HUES6 (cell line): ENCODE results near the gene BTBD9.

Experiments used
- H3K27ac ChIP-seq: 2 replicates; pipeline ENCODE4 v1.7.0; 2013; ENCODE audit warnings: low read depth, mild to moderate bottlenecking, low read length, inconsistent platforms
- H3K27me3 ChIP-seq: 2 replicates; pipeline ENCODE4 v1.6.1; 2013; ENCODE audit warnings: low read length; ENCODE audit not compliant: control insufficient read depth, insufficient read depth
- H3K36me3 ChIP-seq: 2 replicates; pipeline ENCODE4 v1.6.1; 2013; ENCODE audit warnings: low read length; ENCODE audit not compliant: control insufficient read depth, insufficient read depth
- H3K4me1 ChIP-seq: 2 replicates; pipeline ENCODE4 v1.6.1; 2013; ENCODE audit warnings: low read length; ENCODE audit not compliant: control insufficient read depth, insufficient read depth
- H3K4me3 ChIP-seq: 2 replicates; pipeline ENCODE4 v1.5.1; 2013; ENCODE audit warnings: low read depth, low read length
- H3K9ac ChIP-seq: one replicate; pipeline ENCODE4 v1.6.1; 2013; ENCODE audit warnings: mild to moderate bottlenecking, low read length
- H3K9me3 ChIP-seq: 2 replicates; pipeline ENCODE4 v1.6.1; 2013; ENCODE audit warnings: low read depth, low read length; ENCODE audit not compliant: control insufficient read depth, insufficient read depth

The BTBD9 gene

GRCh38 chr6:38176797-38177751, 462.7 kb downstream of the BTBD9 start:
- no peak overlapping the region for H3K4me3 ChIP-seq
- no peaks in the 10 kb centered on the region for H3K36me3 ChIP-seq
- peaks cover 13% of the 10 kb centered on the region; the same call in 1 of the 2 replicates for H3K4me1 ChIP-seq
- H3K9ac ChIP-seq = no peak overlapping the region
- no peaks in the 10 kb centered on the region for H3K27me3 ChIP-seq
- H3K27ac ChIP-seq = no peak overlapping the region
- H3K9me3 ChIP-seq = no peaks in the 10 kb centered on the region

- Histone ChIP-seq H3K9me3 (no peaks in the 10 kb centered on the region), H3K27ac (no peak overlapping the region), H3K9ac (no peak overlapping the region), H3K27me3 (no peaks in the 10 kb centered on the region), H3K4me1 (peaks cover 16% of the 10 kb centered on the region; the same call in 1 of the 2 replicates), H3K36me3 (no peaks in the 10 kb centered on the region), H3K4me3 (no peak overlapping the region)
These were observed 463.9 kb downstream of the BTBD9 start for GRCh38 chr6:38175786-38176185.

- H3K27ac ChIP-seq = no peak overlapping the region
- no peak overlapping the region for H3K4me3 ChIP-seq
- H3K9ac ChIP-seq = no peak overlapping the region
- H3K36me3 ChIP-seq = no peaks in the 10 kb centered on the region
- H3K4me1 ChIP-seq = peaks cover 24% of the 10 kb centered on the region
- H3K9me3 ChIP-seq = no peaks in the 10 kb centered on the region
- H3K27me3 ChIP-seq = no peaks in the 10 kb centered on the region
These were observed 464.8 kb downstream of the BTBD9 start for GRCh38 chr6:38174806-38175495.

- Histone ChIP-seq H3K27ac (no peak overlapping the region), H3K9ac (no peak overlapping the region), H3K4me3 (no peak overlapping the region), H3K36me3 (no peaks in the 10 kb centered on the region), H3K9me3 (no peaks in the 10 kb centered on the region), H3K4me1 (peaks cover 28% of the 10 kb centered on the region), H3K27me3 (no peaks in the 10 kb centered on the region)
These were observed 465.4 kb downstream of the BTBD9 start for GRCh38 chr6:38174315-38174714.

GRCh38 chr6:38173909-38174308, 465.8 kb downstream of the BTBD9 start:
- Histone ChIP-seq H3K4me1 (peaks cover 31% of the 10 kb centered on the region), H3K36me3 (no peaks in the 10 kb centered on the region), H3K9me3 (no peaks in the 10 kb centered on the region), H3K27ac (no peak overlapping the region), H3K27me3 (no peaks in the 10 kb centered on the region), H3K4me3 (no peak overlapping the region), H3K9ac (no peak overlapping the region)

GRCh38 chr6:38172739-38173410, 466.9 kb downstream of the BTBD9 start:
- Histone ChIP-seq H3K36me3 (no peaks in the 10 kb centered on the region), H3K9me3 (no peaks in the 10 kb centered on the region), H3K27me3 (no peaks in the 10 kb centered on the region), H3K27ac (no peak overlapping the region), H3K4me1 (peaks cover 31% of the 10 kb centered on the region), H3K9ac (no peak overlapping the region), H3K4me3 (no peak overlapping the region)

- no peaks in the 10 kb centered on the region for H3K9me3 ChIP-seq
- H3K4me1 ChIP-seq = peaks cover 28% of the 10 kb centered on the region
- no peak overlapping the region for H3K4me3 ChIP-seq
- H3K9ac ChIP-seq = no peak overlapping the region
- no peaks in the 10 kb centered on the region for H3K36me3 ChIP-seq
- H3K27me3 ChIP-seq = no peaks in the 10 kb centered on the region
- no peak overlapping the region for H3K27ac ChIP-seq
These were observed 467.6 kb downstream of the BTBD9 start for GRCh38 chr6:38171997-38172738.

GRCh38 chr6:38170666-38171355, 468.9 kb downstream of the BTBD9 start:
- Histone ChIP-seq H3K27me3 (no peaks in the 10 kb centered on the region), H3K9me3 (no peaks in the 10 kb centered on the region), H3K27ac (no peak overlapping the region), H3K9ac (no peak overlapping the region), H3K4me3 (no peak overlapping the region), H3K36me3 (no peaks in the 10 kb centered on the region), H3K4me1 (peaks cover 22% of the 10 kb centered on the region)

GRCh38 chr6:38169977-38170526, 469.7 kb downstream of the BTBD9 start:
- H3K9me3 ChIP-seq = no peaks in the 10 kb centered on the region
- H3K9ac ChIP-seq = no peak overlapping the region
- H3K4me1 ChIP-seq = peaks cover 22% of the 10 kb centered on the region
- no peaks in the 10 kb centered on the region for H3K36me3 ChIP-seq
- H3K27me3 ChIP-seq = no peaks in the 10 kb centered on the region
- no peak overlapping the region for H3K4me3 ChIP-seq
- no peak overlapping the region for H3K27ac ChIP-seq
